ENCODE data around the gene ASB6.

The ASB6 gene

GRCh38 chr9:129591916-129592315 is 50.0 kb downstream of the ASB6 start:
- 69% methylated on average over 5 of the region's 5 CpGs for WGBS

GRCh38 chr9:129590466-129590865 is 51.5 kb downstream of the ASB6 start:
- no peaks in the 10 kb centered on the region for H3K9me3 ChIP-seq (ENCODE audit: control insufficient read depth, low read length)
- H3K79me1 ChIP-seq (replicated peaks; ENCODE audit: low read length, poor library complexity, severe bottlenecking), result no peaks in the 10 kb centered on the region
- no peak overlapping the region for H3K9ac ChIP-seq (ENCODE audit: low read length)
- H3K27ac ChIP-seq (ENCODE audit: low read length, poor library complexity, severe bottlenecking), result no peak overlapping the region
- no peak overlapping the region for H2BK120ac ChIP-seq (ENCODE audit: low read depth, low read length)
- H3K14ac ChIP-seq (ENCODE audit: low read length in 2 of 2), result no peak overlapping the region
- H3K36me3 ChIP-seq (ENCODE audit: control insufficient read depth in 1 of 2, insufficient read depth in 2 of 2, low read depth in 1 of 2, low read length in 2 of 2), result no peaks in the 10 kb centered on the region
- WGBS, result 84% methylated on average over 6 of the region's 6 CpGs
- H4K91ac ChIP-seq (ENCODE audit: low read length), result no peak overlapping the region
- H3K23ac ChIP-seq (ENCODE audit: low read length in 2 of 2), result no peak overlapping the region
- no peak overlapping the region for H4K8ac ChIP-seq (ENCODE audit: low read length)
- no peak overlapping the region for H2BK15ac ChIP-seq (ENCODE audit: low read depth, poor library complexity, severe bottlenecking)
- H3K4ac ChIP-seq (ENCODE audit: low read depth in 1 of 2, low read length in 2 of 2), result no peak overlapping the region
- H2AFZ ChIP-seq (ENCODE audit: low read depth, low read length), result no peak overlapping the region
- no peak overlapping the region for H3K4me3 ChIP-seq (ENCODE audit: insufficient read depth in 1 of 2, low read depth in 1 of 2, low read length in 2 of 2)
- H3K4me2 ChIP-seq (ENCODE audit: low read length, poor library complexity, severe bottlenecking), result no peak overlapping the region
- H2BK5ac ChIP-seq (ENCODE audit: low read depth, low read length, poor library complexity, severe bottlenecking), result no peak overlapping the region
- H2AK5ac ChIP-seq (ENCODE audit: low read length, severe bottlenecking), result no peak overlapping the region
- no peak overlapping the region for H3K18ac ChIP-seq (ENCODE audit: low read depth in 1 of 2, low read length in 2 of 2)
- H3K27me3 ChIP-seq (ENCODE audit: control insufficient read depth in 1 of 2, insufficient read depth in 1 of 2, low read length in 2 of 2), result no peaks in the 10 kb centered on the region
- no peak overlapping the region for H2BK12ac ChIP-seq (ENCODE audit: low read length in 2 of 2)
- H3K4me1 ChIP-seq (ENCODE audit: control insufficient read depth, insufficient read depth, low read depth, low read length), result peaks cover 6% of the 10 kb centered on the region
- no peak for DNase-seq

More at GRCh38 chr9:129591916-129592315, 50.0 kb downstream of the ASB6 start:
- peak overlapping the region; percentile 13 for H2AK5ac ChIP-seq (ENCODE audit: low read length, severe bottlenecking)
- no peak overlapping the region for H2BK5ac ChIP-seq (ENCODE audit: low read depth, low read length, poor library complexity, severe bottlenecking)
- no peaks in the 10 kb centered on the region for H3K9me3 ChIP-seq (ENCODE audit: control insufficient read depth, low read length)
- no peak overlapping the region for H2AFZ ChIP-seq (ENCODE audit: low read depth, low read length)
- no peak overlapping the region for H3K14ac ChIP-seq (ENCODE audit: low read length in 2 of 2)
- H3K18ac ChIP-seq (ENCODE audit: low read depth in 1 of 2, low read length in 2 of 2), result no peak overlapping the region
- H3K79me1 ChIP-seq (replicated peaks; ENCODE audit: low read length, poor library complexity, severe bottlenecking), result no peaks in the 10 kb centered on the region
- H3K36me3 ChIP-seq (ENCODE audit: control insufficient read depth in 1 of 2, insufficient read depth in 2 of 2, low read depth in 1 of 2, low read length in 2 of 2), result no peaks in the 10 kb centered on the region
- no peak overlapping the region for H2BK120ac ChIP-seq (ENCODE audit: low read depth, low read length)
- no peak overlapping the region for H2BK15ac ChIP-seq (ENCODE audit: low read depth, poor library complexity, severe bottlenecking)
- no peak overlapping the region for H3K27ac ChIP-seq (ENCODE audit: low read length, poor library complexity, severe bottlenecking)
- no peak overlapping the region for H3K9ac ChIP-seq (ENCODE audit: low read length)
- no peak overlapping the region for H3K4me3 ChIP-seq (ENCODE audit: insufficient read depth in 1 of 2, low read depth in 1 of 2, low read length in 2 of 2)
- H3K4me1 ChIP-seq (ENCODE audit: control insufficient read depth, insufficient read depth, low read depth, low read length), result peaks cover 14% of the 10 kb centered on the region
- no peak overlapping the region for H4K8ac ChIP-seq (ENCODE audit: low read length)
- no peak overlapping the region for H3K4ac ChIP-seq (ENCODE audit: low read depth in 1 of 2, low read length in 2 of 2)
- no peak overlapping the region for H3K4me2 ChIP-seq (ENCODE audit: low read length, poor library complexity, severe bottlenecking)
- no peaks in the 10 kb centered on the region for H3K27me3 ChIP-seq (ENCODE audit: control insufficient read depth in 1 of 2, insufficient read depth in 1 of 2, low read length in 2 of 2)
- peak overlapping the region in 1 of 2 experiments; percentile 56 for H2BK12ac ChIP-seq (ENCODE audit: low read length in 2 of 2)
- no peak for DNase-seq
- no peak overlapping the region for H4K91ac ChIP-seq (ENCODE audit: low read length)
- H3K23ac ChIP-seq (ENCODE audit: low read length in 2 of 2), result no peak overlapping the region

GRCh38 chr9:129587487-129588262 is 54.3 kb downstream of the ASB6 start:
- Histone ChIP-seq H3K4me3 (ENCODE audit: insufficient read depth in 1 of 2, low read depth in 1 of 2, low read length in 2 of 2) (no peak overlapping the region), H3K79me1 (replicated peaks; ENCODE audit: low read length, poor library complexity, severe bottlenecking) (no peaks in the 10 kb centered on the region), H3K9me3 (ENCODE audit: control insufficient read depth, low read length) (no peaks in the 10 kb centered on the region), H3K14ac (ENCODE audit: low read length in 2 of 2) (no peak overlapping the region), H2BK5ac (ENCODE audit: low read depth, low read length, poor library complexity, severe bottlenecking) (no peak overlapping the region), H3K4ac (ENCODE audit: low read depth in 1 of 2, low read length in 2 of 2) (no peak overlapping the region), H2AFZ (ENCODE audit: low read depth, low read length) (no peak overlapping the region), H2BK15ac (ENCODE audit: low read depth, poor library complexity, severe bottlenecking) (peak overlapping the region; percentile 58), H2BK120ac (ENCODE audit: low read depth, low read length) (peak overlapping the region; percentile 42), H4K8ac (ENCODE audit: low read length) (no peak overlapping the region), H4K91ac (ENCODE audit: low read length) (no peak overlapping the region), H3K9ac (ENCODE audit: low read length) (no peak overlapping the region), H2AK5ac (ENCODE audit: low read length, severe bottlenecking) (no peak overlapping the region), H3K27ac (ENCODE audit: low read length, poor library complexity, severe bottlenecking) (no peak overlapping the region), H3K4me1 (ENCODE audit: control insufficient read depth, insufficient read depth, low read depth, low read length) (peaks cover 6% of the 10 kb centered on the region), H3K23ac (ENCODE audit: low read length in 2 of 2) (no peak overlapping the region), H3K27me3 (ENCODE audit: control insufficient read depth in 1 of 2, insufficient read depth in 1 of 2, low read length in 2 of 2) (no peaks in the 10 kb centered on the region), H2BK12ac (ENCODE audit: low read length in 2 of 2) (no peak overlapping the region), H3K36me3 (ENCODE audit: control insufficient read depth in 1 of 2, insufficient read depth in 2 of 2, low read depth in 1 of 2, low read length in 2 of 2) (no peaks in the 10 kb centered on the region), H3K18ac (ENCODE audit: low read depth in 1 of 2, low read length in 2 of 2) (no peak overlapping the region), H3K4me2 (ENCODE audit: low read length, poor library complexity, severe bottlenecking) (no peak overlapping the region)
- 84% methylated on average over 19 of the region's 23 CpGs for WGBS
- DNase-seq, result no peak

GRCh38 chr9:129586685-129587084 is 55.3 kb downstream of the ASB6 start:
- Histone ChIP-seq H2BK5ac (ENCODE audit: low read depth, low read length, poor library complexity, severe bottlenecking) (no peak overlapping the region), H2BK12ac (ENCODE audit: low read length in 2 of 2) (no peak overlapping the region), H3K4me2 (ENCODE audit: low read length, poor library complexity, severe bottlenecking) (no peak overlapping the region), H3K27ac (ENCODE audit: low read length, poor library complexity, severe bottlenecking) (no peak overlapping the region), H2AK5ac (ENCODE audit: low read length, severe bottlenecking) (no peak overlapping the region), H3K36me3 (ENCODE audit: control insufficient read depth in 1 of 2, insufficient read depth in 2 of 2, low read depth in 1 of 2, low read length in 2 of 2) (no peaks in the 10 kb centered on the region), H3K9me3 (ENCODE audit: control insufficient read depth, low read length) (no peaks in the 10 kb centered on the region), H2AFZ (ENCODE audit: low read depth, low read length) (no peak overlapping the region), H2BK15ac (ENCODE audit: low read depth, poor library complexity, severe bottlenecking) (no peak overlapping the region), H3K27me3 (ENCODE audit: control insufficient read depth in 1 of 2, insufficient read depth in 1 of 2, low read length in 2 of 2) (no peaks in the 10 kb centered on the region), H3K79me1 (replicated peaks; ENCODE audit: low read length, poor library complexity, severe bottlenecking) (no peaks in the 10 kb centered on the region), H3K9ac (ENCODE audit: low read length) (no peak overlapping the region), H4K91ac (ENCODE audit: low read length) (peak overlapping the region; percentile 34), H3K4me3 (ENCODE audit: insufficient read depth in 1 of 2, low read depth in 1 of 2, low read length in 2 of 2) (no peak overlapping the region), H3K18ac (ENCODE audit: low read depth in 1 of 2, low read length in 2 of 2) (peak overlapping the region in 1 of 2 experiments; percentile 28), H3K4ac (ENCODE audit: low read depth in 1 of 2, low read length in 2 of 2) (no peak overlapping the region), H3K14ac (ENCODE audit: low read length in 2 of 2) (no peak overlapping the region), H4K8ac (ENCODE audit: low read length) (peak overlapping the region; percentile 29), H3K23ac (ENCODE audit: low read length in 2 of 2) (no peak overlapping the region), H2BK120ac (ENCODE audit: low read depth, low read length) (no peak overlapping the region), H3K4me1 (ENCODE audit: control insufficient read depth, insufficient read depth, low read depth, low read length) (peaks cover 2% of the 10 kb centered on the region)
- 66% methylated on average over 7 of the region's 8 CpGs for WGBS
- no peak for DNase-seq

All from mesenchymal stem cell (in vitro differentiated cells and primary cell).